ENCODE data around the gene ANAPC2.

DNA sequence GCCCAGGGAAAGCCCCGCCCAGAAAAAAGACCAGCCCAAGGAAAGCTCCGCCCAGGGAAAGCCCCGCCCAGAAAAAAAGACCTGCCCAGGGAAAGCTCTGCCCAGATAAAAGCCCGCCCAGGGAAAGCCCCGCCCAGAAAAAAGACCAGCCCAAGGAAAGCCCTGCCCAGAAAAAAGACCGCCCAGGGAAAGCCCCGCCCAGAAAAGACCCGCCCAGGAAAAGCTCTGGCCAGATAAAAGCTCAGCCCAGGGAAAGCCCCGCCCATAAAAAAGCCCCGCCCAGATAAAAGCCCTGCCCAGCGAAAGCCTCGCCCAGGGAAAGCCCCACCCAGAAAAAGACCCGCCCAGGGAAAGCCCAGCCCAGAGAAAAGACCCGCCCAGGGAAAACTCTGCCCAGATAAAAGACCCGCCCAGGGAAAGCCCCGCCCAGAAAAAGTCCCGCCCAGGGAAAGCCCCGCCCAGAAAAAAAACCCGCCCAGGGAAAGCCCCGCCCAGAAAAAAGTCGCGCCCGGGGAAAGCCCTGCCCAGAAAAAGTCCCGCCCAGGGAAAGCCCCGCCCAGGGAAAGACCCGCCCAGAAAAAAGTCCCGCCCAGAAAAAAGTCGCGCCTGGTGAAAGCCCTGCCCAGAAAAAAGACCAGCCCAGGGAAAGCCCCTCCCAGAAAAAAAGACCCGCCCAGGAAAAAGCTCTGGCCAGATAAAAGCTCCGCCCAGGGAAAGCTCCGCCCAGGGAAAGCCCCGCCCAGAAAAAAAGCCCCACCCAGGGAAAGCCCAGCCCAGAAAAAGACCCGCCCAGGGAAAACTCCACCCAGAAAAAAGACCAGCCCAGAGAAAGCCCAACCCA lies 37.5 kb downstream of the ANAPC2 start:
- TF ChIP-seq POLR2A (IDR thresholded peaks at IDR 0.05) (no peak), POLR2AphosphoS5 (IDR thresholded peaks at IDR 0.05) (no peak)
- TF ChIP-seq, protein P1, sequence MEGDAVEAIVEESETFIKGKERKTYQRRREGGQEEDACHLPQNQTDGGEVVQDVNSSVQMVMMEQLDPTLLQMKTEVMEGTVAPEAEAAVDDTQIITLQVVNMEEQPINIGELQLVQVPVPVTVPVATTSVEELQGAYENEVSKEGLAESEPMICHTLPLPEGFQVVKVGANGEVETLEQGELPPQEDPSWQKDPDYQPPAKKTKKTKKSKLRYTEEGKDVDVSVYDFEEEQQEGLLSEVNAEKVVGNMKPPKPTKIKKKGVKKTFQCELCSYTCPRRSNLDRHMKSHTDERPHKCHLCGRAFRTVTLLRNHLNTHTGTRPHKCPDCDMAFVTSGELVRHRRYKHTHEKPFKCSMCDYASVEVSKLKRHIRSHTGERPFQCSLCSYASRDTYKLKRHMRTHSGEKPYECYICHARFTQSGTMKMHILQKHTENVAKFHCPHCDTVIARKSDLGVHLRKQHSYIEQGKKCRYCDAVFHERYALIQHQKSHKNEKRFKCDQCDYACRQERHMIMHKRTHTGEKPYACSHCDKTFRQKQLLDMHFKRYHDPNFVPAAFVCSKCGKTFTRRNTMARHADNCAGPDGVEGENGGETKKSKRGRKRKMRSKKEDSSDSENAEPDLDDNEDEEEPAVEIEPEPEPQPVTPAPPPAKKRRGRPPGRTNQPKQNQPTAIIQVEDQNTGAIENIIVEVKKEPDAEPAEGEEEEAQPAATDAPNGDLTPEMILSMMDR (IDR thresholded peaks at IDR 0.05) = no peak

All from suprapubic skin (tissue), 4 donors.